D341Med (cell line): ENCODE data around the gene TMEM229B.

Experiments
- DNase-seq: peaks from one replicate; pipeline ENCODE4 v3.0.0; 2012; ENCODE audit warnings: low spot score

The TMEM229B gene

GRCh38 chr14:67515386-67516079, 27.0 kb upstream of the TMEM229B start:
- peak; percentile 64 for DNase-seq

- DNase-seq, result peak; percentile 71
Measured at GRCh38 chr14:67514650-67515385, 26.3 kb upstream of the TMEM229B start.

- no peak for DNase-seq
Measured at GRCh38 chr14:67514203-67514607, 25.7 kb upstream of the TMEM229B start.

GRCh38 chr14:67513631-67514108, 25.1 kb upstream of the TMEM229B start:
- no peak for DNase-seq

- no peak for DNase-seq
Measured at GRCh38 chr14:67512463-67513310, 24.2 kb upstream of the TMEM229B start.

- DNase-seq, result no peak
Measured at GRCh38 chr14:67510836-67511235, 22.3 kb upstream of the TMEM229B start.

GRCh38 chr14:67510121-67510520, 21.6 kb upstream of the TMEM229B start:
- DNase-seq, result no peak

- DNase-seq, result no peak
Measured at GRCh38 chr14:67508956-67509355, 20.4 kb upstream of the TMEM229B start.

GRCh38 chr14:67505254-67505653, 16.7 kb upstream of the TMEM229B start:
- no peak for DNase-seq

- no peak for DNase-seq
Measured at GRCh38 chr14:67503331-67503730, 14.8 kb upstream of the TMEM229B start.

GRCh38 chr14:67502867-67503266, 14.3 kb upstream of the TMEM229B start:
- no peak for DNase-seq

- DNase-seq, result no peak
Measured at GRCh38 chr14:67501670-67502069, 13.1 kb upstream of the TMEM229B start.

- no peak for DNase-seq
Measured at GRCh38 chr14:67500981-67501380, 12.5 kb upstream of the TMEM229B start.

GRCh38 chr14:67497716-67498115, 9.2 kb upstream of the TMEM229B start:
- DNase-seq, result no peak

- DNase-seq, result no peak
Measured at GRCh38 chr14:67497216-67497615, 8.7 kb upstream of the TMEM229B start.

GRCh38 chr14:67495827-67496226, 7.3 kb upstream of the TMEM229B start:
- DNase-seq, result no peak

GRCh38 chr14:67493092-67493717, 4.7 kb upstream of the TMEM229B start:
- no peak for DNase-seq

GRCh38 chr14:67492538-67492937, 4.0 kb upstream of the TMEM229B start:
- DNase-seq, result no peak

- DNase-seq, result peak; percentile 80
Measured at GRCh38 chr14:67491741-67492507, 3.4 kb upstream of the TMEM229B start.

GRCh38 chr14:67491285-67491684, 2.8 kb upstream of the TMEM229B start:
- no peak for DNase-seq

GRCh38 chr14:67490196-67490595, 1.7 kb upstream of the TMEM229B start:
- DNase-seq, result no peak
